ENCODE measurements around the gene FAM13C.

DNA sequence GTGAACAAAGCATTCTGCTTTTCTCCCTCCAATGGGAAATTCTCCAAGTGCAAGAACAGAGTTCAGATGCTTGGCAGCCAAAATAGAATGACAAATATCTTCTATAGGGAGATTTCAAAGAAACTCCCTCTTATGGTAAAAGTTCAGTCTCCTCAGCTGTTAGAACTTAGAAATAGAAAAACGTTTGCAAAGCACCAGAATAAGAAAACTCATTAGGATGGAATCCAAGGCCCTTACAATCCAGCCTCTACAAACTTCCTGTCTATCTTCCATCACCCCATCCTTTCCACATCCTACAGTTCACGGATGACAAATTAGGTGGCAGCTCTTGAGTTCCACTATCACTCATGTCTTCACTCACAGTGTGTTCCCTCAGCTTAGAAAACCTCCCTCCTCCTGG is 25.7 kb downstream of the FAM13C start:
- TF ChIP-seq, protein P1, sequence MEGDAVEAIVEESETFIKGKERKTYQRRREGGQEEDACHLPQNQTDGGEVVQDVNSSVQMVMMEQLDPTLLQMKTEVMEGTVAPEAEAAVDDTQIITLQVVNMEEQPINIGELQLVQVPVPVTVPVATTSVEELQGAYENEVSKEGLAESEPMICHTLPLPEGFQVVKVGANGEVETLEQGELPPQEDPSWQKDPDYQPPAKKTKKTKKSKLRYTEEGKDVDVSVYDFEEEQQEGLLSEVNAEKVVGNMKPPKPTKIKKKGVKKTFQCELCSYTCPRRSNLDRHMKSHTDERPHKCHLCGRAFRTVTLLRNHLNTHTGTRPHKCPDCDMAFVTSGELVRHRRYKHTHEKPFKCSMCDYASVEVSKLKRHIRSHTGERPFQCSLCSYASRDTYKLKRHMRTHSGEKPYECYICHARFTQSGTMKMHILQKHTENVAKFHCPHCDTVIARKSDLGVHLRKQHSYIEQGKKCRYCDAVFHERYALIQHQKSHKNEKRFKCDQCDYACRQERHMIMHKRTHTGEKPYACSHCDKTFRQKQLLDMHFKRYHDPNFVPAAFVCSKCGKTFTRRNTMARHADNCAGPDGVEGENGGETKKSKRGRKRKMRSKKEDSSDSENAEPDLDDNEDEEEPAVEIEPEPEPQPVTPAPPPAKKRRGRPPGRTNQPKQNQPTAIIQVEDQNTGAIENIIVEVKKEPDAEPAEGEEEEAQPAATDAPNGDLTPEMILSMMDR (IDR thresholded peaks at IDR 0.05 in 4 of 5, conservative IDR thresholded peaks at IDR 0.05 in 1 of 5), result no peak
- no peak for TF ChIP-seq POLR2A (IDR thresholded peaks at IDR 0.05)
